HepG2 (cell line): ENCODE data around the gene GEMIN2. TPM values are rescaled to one million over a fixed set of nuclear protein-coding genes. Genes with fewer than 3 reads are reported as not detected.

Experiments
- ATAD3A ChIP-seq: sonication (generic); formaldehyde crosslinking; IDR thresholded peaks from 2 replicates; pipeline ENCODE4 v1.4.0; 2020; ENCODE audit warnings: missing genetic modification reagents
- HOXA5 ChIP-seq: sonication (generic); formaldehyde crosslinking; IDR thresholded peaks from 2 replicates; pipeline ENCODE4 v1.4.0; 2020; ENCODE audit warnings: missing genetic modification reagents
- LRRFIP1 ChIP-seq: sonication (generic); formaldehyde crosslinking; conservative IDR thresholded peaks from 2 replicates; pipeline ENCODE4 v1.4.0; 2020; ENCODE audit warnings: missing genetic modification reagents
- MIER3 ChIP-seq: IDR thresholded peaks from 2 replicates; pipeline ENCODE4 v1.6.1; 2016; ENCODE audit warnings: missing compliant biosample characterization, borderline replicate concordance
- NFATC3 ChIP-seq: sonication (generic); formaldehyde crosslinking; IDR thresholded peaks from 2 replicates; pipeline ENCODE4 v1.5.1; 2020; ENCODE audit warnings: mild to moderate bottlenecking, missing genetic modification reagents
- PRDM10 ChIP-seq: sonication (generic); formaldehyde crosslinking; IDR thresholded peaks from 2 replicates; pipeline ENCODE4 v1.4.0; 2020; ENCODE audit warnings: low read depth, missing genetic modification reagents
- RBM39 ChIP-seq: fragments of 200-400 bp; formaldehyde crosslinking; IDR thresholded peaks from one replicate; pipeline ENCODE4 v1.6.1; 2018; ENCODE audit warnings: antibody characterized with exemption, mild to moderate bottlenecking, low read depth, low read length; ENCODE audit not compliant: poor library complexity, severe bottlenecking
- ZNF101 ChIP-seq: sonication (generic); formaldehyde crosslinking; IDR thresholded peaks from 2 replicates; pipeline ENCODE4 v1.4.0; 2020; ENCODE audit warnings: mild to moderate bottlenecking, low read depth, missing genetic modification reagents, borderline replicate concordance
- ZNF451 ChIP-seq: sonication (generic); formaldehyde crosslinking; IDR thresholded peaks from 2 replicates; pipeline ENCODE4 v1.5.0; 2020; ENCODE audit warnings: mild to moderate bottlenecking, missing genetic modification reagents
- ZNF567 ChIP-seq: sonication (generic); formaldehyde crosslinking; IDR thresholded peaks from 2 replicates; pipeline ENCODE4 v1.8.1; 2023; ENCODE audit warnings: mild to moderate bottlenecking, missing genetic modification reagents, borderline replicate concordance
- ZNF572 ChIP-seq: sonication (generic); formaldehyde crosslinking; IDR thresholded peaks from 2 replicates; pipeline ENCODE4 v1.5.1; 2020; ENCODE audit warnings: mild to moderate bottlenecking, missing genetic modification reagents
- ZNF598 ChIP-seq: sonication (generic); formaldehyde crosslinking; IDR thresholded peaks from 2 replicates; pipeline ENCODE4 v1.5.1; 2020; ENCODE audit warnings: mild to moderate bottlenecking, missing genetic modification reagents, borderline replicate concordance
- ZNF879 ChIP-seq: sonication (generic); formaldehyde crosslinking; IDR thresholded peaks from 2 replicates; pipeline ENCODE4 v1.8.1; 2023; ENCODE audit warnings: missing genetic modification reagents
- polyA plus RNA-seq, 8 experiments: library from polyadenylated mRNA; depleted of rRNA in 3 of 8; stranded (reverse) in 7 of 8; unstranded in 1 of 8; fragments of >200 nt; fragmentation: Illumina TruSeq in 4 of 8; extraction: Trizol in 4 of 8; gene quantifications; 2 replicates each; pipeline versions ENCODE4 v1.2.1 to v1.2.3, GENCODE V29; 2011 to 2016; ENCODE audit warnings: low read depth in 4 of 8, missing spikeins in 1 of 8, mixed read lengths in 1 of 8; ENCODE audit not compliant: insufficient read depth in 1 of 8
- total RNA-seq, 5 experiments: library from RNA; depleted of rRNA; stranded (reverse); fragments of >200 nt; fragmentation: Illumina TruSeq; extraction: Trizol; gene quantifications; 2 replicates each; pipeline ENCODE4 v1.2.3, GENCODE V29; 2016; ENCODE audit warnings: low read depth in 1 of 5
- TF ChIP-seq, protein P1 (sequence below): sonication (generic); formaldehyde crosslinking; IDR thresholded peaks from 2 replicates; pipeline ENCODE4 v1.5.1; 2020; ENCODE audit warnings: missing genetic modification reagents, mild to moderate bottlenecking, borderline replicate concordance

GEMIN2 gene
- total and polyA plus RNA-seq, 2 of the 13 experiments (the other 11 are each of a cell fraction or from before 2014, with no cell fraction given), result 54.8 to 110 TPM

GRCh38 chr14:39169541-39169900 lies 55.4 kb downstream of the GEMIN2 start (continued):
- TF ChIP-seq PRDM10 (CRISPR knock-in tag) (0 out of 2 replicates have a peak, but pooled peaks have one; percentile 34), ZNF572 (CRISPR knock-in tag) (0 out of 2 replicates have a peak, but pooled peaks have one; percentile 65), ZNF879 (CRISPR knock-in tag) (peak; percentile 2; the same call in 1 of the 2 replicates), MIER3 (no peak), LRRFIP1 (no peak), ZNF567 (CRISPR knock-in tag) (0 out of 2 replicates have a peak, but pooled peaks have one; percentile 14), RBM39 (no peak), ZNF598 (no peak), NFATC3 (CRISPR knock-in tag) (peak; percentile 25; the same call in 1 of the 2 replicates), ATAD3A (CRISPR knock-in tag) (no peak), ZNF451 (no peak), HOXA5 (no peak), ZNF101 (CRISPR knock-in tag) (peak; percentile 35; the same call in 1 of the 2 replicates)
- TF ChIP-seq, protein P1, sequence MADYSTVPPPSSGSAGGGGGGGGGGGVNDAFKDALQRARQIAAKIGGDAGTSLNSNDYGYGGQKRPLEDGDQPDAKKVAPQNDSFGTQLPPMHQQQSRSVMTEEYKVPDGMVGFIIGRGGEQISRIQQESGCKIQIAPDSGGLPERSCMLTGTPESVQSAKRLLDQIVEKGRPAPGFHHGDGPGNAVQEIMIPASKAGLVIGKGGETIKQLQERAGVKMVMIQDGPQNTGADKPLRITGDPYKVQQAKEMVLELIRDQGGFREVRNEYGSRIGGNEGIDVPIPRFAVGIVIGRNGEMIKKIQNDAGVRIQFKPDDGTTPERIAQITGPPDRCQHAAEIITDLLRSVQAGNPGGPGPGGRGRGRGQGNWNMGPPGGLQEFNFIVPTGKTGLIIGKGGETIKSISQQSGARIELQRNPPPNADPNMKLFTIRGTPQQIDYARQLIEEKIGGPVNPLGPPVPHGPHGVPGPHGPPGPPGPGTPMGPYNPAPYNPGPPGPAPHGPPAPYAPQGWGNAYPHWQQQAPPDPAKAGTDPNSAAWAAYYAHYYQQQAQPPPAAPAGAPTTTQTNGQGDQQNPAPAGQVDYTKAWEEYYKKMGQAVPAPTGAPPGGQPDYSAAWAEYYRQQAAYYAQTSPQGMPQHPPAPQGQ (CRISPR knock-in tag), result peak; percentile 34; the same call in 1 of the 2 replicates
